Neural cell (in vitro differentiated cells): Measurements from ENCODE around the gene SPPL3. TPM values are rescaled to one million over a fixed set of nuclear protein-coding genes. Genes with fewer than 3 reads are reported as not detected.
A peak's percentile ranks its signal among the peaks of the same experiment; 100 is the strongest.

Source experiments
- H2AFZ ChIP-seq: fragments of 200-600, 300-800 bp; sonication (generic), shearing (Covaris generic); 2 replicates; pipeline ENCODE4 v1.6.0; 2014; ENCODE audit warnings: low read depth, mild to moderate bottlenecking, antibody characterized with exemption, low read length, moderate library complexity
- H3F3A ChIP-seq: fragments of 200-600 bp; shearing (Covaris generic); 2 replicates; pipeline ENCODE4 v1.6.1; 2016; ENCODE audit warnings: mild to moderate bottlenecking, moderate library complexity, mixed read lengths, antibody characterized with exemption, low read length; ENCODE audit not compliant: insufficient read depth, poor library complexity, severe bottlenecking
- H3K27ac ChIP-seq: fragments of 200-600, 300-800 bp; sonication (generic), shearing (Covaris generic); 2 replicates; pipeline ENCODE4 v1.5.1; 2014; ENCODE audit warnings: mild to moderate bottlenecking, low read length, moderate library complexity
- H3K27me3 ChIP-seq: fragments of 300-800, 200-600 bp; sonication (generic), shearing (Covaris generic); 2 replicates; pipeline ENCODE4 v1.6.0; 2014; ENCODE audit warnings: mild to moderate bottlenecking, low read depth, low read length, moderate library complexity; ENCODE audit not compliant: insufficient read depth
- H3K36me3 ChIP-seq: fragments of 300-800, 200-600 bp; sonication (generic), shearing (Covaris generic); 2 replicates; pipeline ENCODE4 v1.5.1; 2014; ENCODE audit warnings: mild to moderate bottlenecking, antibody characterized with exemption, low read length, moderate library complexity; ENCODE audit not compliant: insufficient read depth
- H3K4me2 ChIP-seq: fragments of 300-800, 200-600 bp; sonication (generic), shearing (Covaris generic); 2 replicates; pipeline ENCODE4 v1.6.0; 2014; ENCODE audit warnings: mild to moderate bottlenecking, low read length
- H3K4me3 ChIP-seq: fragments of 300-800, 200-600 bp; sonication (generic), shearing (Covaris generic); 2 replicates; pipeline ENCODE4 v1.5.1; 2014; ENCODE audit warnings: mild to moderate bottlenecking, low read length, moderate library complexity
- H3K79me2 ChIP-seq: fragments of 200-600 bp; shearing (Covaris generic); replicated peaks from 2 replicates; pipeline ENCODE4 v1.6.0; 2014; ENCODE audit warnings: mild to moderate bottlenecking, low read length, moderate library complexity; ENCODE audit not compliant: insufficient read depth
- H3K9ac ChIP-seq: fragments of 300-800, 200-600 bp; sonication (generic), shearing (Covaris generic); 2 replicates; pipeline ENCODE4 v1.6.1; 2016; ENCODE audit warnings: mild to moderate bottlenecking, low read length, mixed read lengths
- H3K9me2 ChIP-seq: fragments of 200-600 bp; shearing (Covaris generic); 2 replicates; pipeline ENCODE4 v1.6.1; 2016; ENCODE audit warnings: mild to moderate bottlenecking, low read length, mixed read lengths; ENCODE audit not compliant: insufficient read depth
- H3K9me3 ChIP-seq: fragments of 200-600, 300-800 bp; sonication (generic), shearing (Covaris generic); 2 replicates; pipeline ENCODE4 v1.6.1; 2016; ENCODE audit warnings: mild to moderate bottlenecking, mixed run types, low read length, moderate library complexity, mixed read lengths
- H4K20me1 ChIP-seq: fragments of 200-600 bp; shearing (Covaris generic); 2 replicates; pipeline ENCODE4 v1.6.1; 2016; ENCODE audit warnings: mild to moderate bottlenecking, mixed run types; ENCODE audit not compliant: insufficient read depth
- CTCF ChIP-seq: fragments of 450-650 bp; IDR thresholded peaks from 2 replicates; pipeline ENCODE4 v1.5.1; 2014; ENCODE audit warnings: antibody characterized with exemption, mild to moderate bottlenecking, moderate library complexity; ENCODE audit not compliant: poor library complexity, severe bottlenecking
- EP300 ChIP-seq: fragments of 450-650 bp; conservative IDR thresholded peaks from 2 replicates; pipeline ENCODE4 v1.6.1; 2014; ENCODE audit warnings: antibody characterized with exemption, mild to moderate bottlenecking, moderate library complexity; ENCODE audit not compliant: poor library complexity, severe bottlenecking
- EZH2 ChIP-seq: fragments of 200-600, 300-800 bp; shearing (Covaris generic), sonication (generic); IDR thresholded peaks from 2 replicates; pipeline ENCODE4 v1.6.1; 2014; ENCODE audit warnings: antibody characterized with exemption, low read length, borderline replicate concordance, mild to moderate bottlenecking; ENCODE audit not compliant: insufficient read depth, poor library complexity, severe bottlenecking
- MXI1 ChIP-seq: fragments of 450-650 bp; conservative IDR thresholded peaks from 2 replicates; pipeline ENCODE4 v1.6.1; 2014; ENCODE audit warnings: antibody characterized with exemption, mild to moderate bottlenecking; ENCODE audit not compliant: poor library complexity, severe bottlenecking
- POLR2AphosphoS5 ChIP-seq: IDR thresholded peaks from 2 replicates; pipeline ENCODE4 v1.6.1; 2012
- RAD21 ChIP-seq: fragments of 450-650 bp; conservative IDR thresholded peaks from 2 replicates; pipeline ENCODE4 v1.6.1; 2014; ENCODE audit warnings: antibody characterized with exemption, mild to moderate bottlenecking, moderate library complexity
- REST ChIP-seq: IDR thresholded peaks from 2 replicates; pipeline ENCODE4 v1.6.1; 2012; ENCODE audit warnings: borderline replicate concordance
- SMC3 ChIP-seq: fragments of 450-650 bp; conservative IDR thresholded peaks from 2 replicates; pipeline ENCODE4 v1.6.1; 2014; ENCODE audit warnings: antibody characterized with exemption, mild to moderate bottlenecking, moderate library complexity; ENCODE audit not compliant: poor library complexity
- TAF1 ChIP-seq: IDR thresholded peaks from 2 replicates; pipeline ENCODE4 v1.6.1; 2012; ENCODE audit warnings: low read depth
- polyA plus RNA-seq: library from polyadenylated mRNA; depleted of rRNA; stranded (reverse); fragments of >200 nt; gene quantifications from 2 replicates; pipeline ENCODE4 v1.2.3, GENCODE V29; 2014

Gene SPPL3
- polyA plus RNA-seq, 1 donor from 2014 or later: 21.3 TPM

GRCh38 chr12:120905856-120906384 is 1.8 kb upstream of the SPPL3 start:
- Histone ChIP-seq H3K27me3 (no peaks in the 10 kb centered on the region), H3K4me2 (no peak overlapping the region), H3K9me3 (no peaks in the 10 kb centered on the region), H2AFZ (no peak overlapping the region), H3K79me2 (peaks cover 24% of the 10 kb centered on the region), H3K9me2 (no peaks in the 10 kb centered on the region), H4K20me1 (peaks cover 9% of the 10 kb centered on the region), H3F3A (no peaks in the 10 kb centered on the region), H3K9ac (no peak overlapping the region), H3K36me3 (no peaks in the 10 kb centered on the region), H3K27ac (no peak overlapping the region), H3K4me3 (no peak overlapping the region)
- TF ChIP-seq SMC3: no peak
- no peak for TF ChIP-seq RAD21
- TF ChIP-seq CTCF: no peak
- TF ChIP-seq MXI1: no peak
- no peak for TF ChIP-seq POLR2AphosphoS5
- TF ChIP-seq REST: no peak
- TF ChIP-seq TAF1: no peak
- TF ChIP-seq EP300: no peak
- no peak for TF ChIP-seq EZH2

- peak overlapping the region; percentile 34 for H2AFZ ChIP-seq
- H3K9me3 ChIP-seq: no peaks in the 10 kb centered on the region
- peaks cover 9% of the 10 kb centered on the region for H4K20me1 ChIP-seq
- H3K27ac ChIP-seq: peak overlapping the region; percentile 74
- no peaks in the 10 kb centered on the region for H3K9me2 ChIP-seq
- peak overlapping the region; percentile 86 for H3K4me2 ChIP-seq
- no peaks in the 10 kb centered on the region for H3K36me3 ChIP-seq
- H3K9ac ChIP-seq: peak overlapping the region; percentile 89
- H3K79me2 ChIP-seq: peaks cover 46% of the 10 kb centered on the region
- H3K4me3 ChIP-seq: peak overlapping the region; percentile 93
- no peaks in the 10 kb centered on the region for H3K27me3 ChIP-seq
- no peaks in the 10 kb centered on the region for H3F3A ChIP-seq
- TF ChIP-seq POLR2AphosphoS5: peak; percentile 49
- TF ChIP-seq RAD21: no peak
- TF ChIP-seq EP300: no peak
- peak; percentile 68 for TF ChIP-seq MXI1
- no peak for TF ChIP-seq TAF1
- TF ChIP-seq EZH2: no peak
- TF ChIP-seq CTCF: no peak
- TF ChIP-seq REST: no peak
- TF ChIP-seq SMC3: no peak
Observed at GRCh38 chr12:120903412-120904196, 554 bp downstream of the SPPL3 start.
